GM19239 (cell line): ENCODE measurements around the gene OCA2.

Experiments used
- DNase-seq: peaks from one replicate; pipeline ENCODE4 v3.0.0; 2011; ENCODE audit warnings: low spot score; ENCODE audit not compliant: insufficient read length
- FAIRE-seq: peaks from 2 replicates; lab custom pipeline; 2011; peaks lifted over from hg19 to GRCh38; lab: Jason Lieb, UNC

The OCA2 gene

GRCh38 chr15:27834684-27835083 lies 264.4 kb downstream of the OCA2 start:
- FAIRE-seq (no peak), DNase-seq (no peak)

DNA sequence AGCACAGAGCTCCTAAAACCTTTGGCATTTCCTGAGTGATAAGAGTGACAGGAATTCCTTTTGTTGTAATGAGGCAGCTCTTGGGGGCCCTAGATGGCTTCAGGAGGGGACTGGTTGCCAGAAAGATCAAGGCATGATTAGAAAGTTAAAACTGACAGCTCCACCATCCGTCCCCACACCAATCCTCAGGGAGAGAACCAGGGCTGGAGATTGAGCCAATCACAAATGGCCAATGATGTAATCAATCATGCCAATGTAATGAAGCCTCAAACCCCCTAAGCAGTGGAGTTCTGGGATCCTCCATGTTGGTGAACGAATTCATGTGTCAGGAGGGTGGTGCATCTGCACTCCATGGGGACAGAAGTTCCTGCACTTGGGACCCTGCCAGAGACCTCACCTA lies 265.1 kb downstream of the OCA2 start:
- DNase-seq, result no peak

DNA sequence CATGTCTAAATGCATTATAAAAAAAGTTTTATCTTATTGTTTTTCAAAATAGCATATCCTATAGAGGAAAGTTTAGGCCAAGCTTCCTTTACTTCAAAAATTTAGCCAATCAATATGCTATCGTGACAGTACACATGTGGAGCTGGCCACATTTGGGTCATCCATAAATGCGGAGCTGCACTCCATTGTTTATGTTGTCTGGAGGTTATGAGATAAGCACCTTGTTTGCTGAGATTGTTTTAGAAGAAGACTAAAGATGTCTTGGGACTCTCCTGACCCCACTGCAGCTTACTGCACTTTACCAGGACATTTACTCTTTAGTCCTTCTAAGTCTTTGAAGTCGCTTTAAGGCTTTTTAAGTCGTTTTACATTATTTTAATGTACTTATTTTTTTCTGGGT lies 265.9 kb downstream of the OCA2 start:
- no peak for FAIRE-seq
- DNase-seq, result no peak

More for the DNA sequence above, 265.1 kb downstream of the OCA2 start:
- no peak for FAIRE-seq

GRCh38 chr15:27832237-27832596 lies 266.9 kb downstream of the OCA2 start:
- DNase-seq, result no peak
- FAIRE-seq, result no peak

DNA sequence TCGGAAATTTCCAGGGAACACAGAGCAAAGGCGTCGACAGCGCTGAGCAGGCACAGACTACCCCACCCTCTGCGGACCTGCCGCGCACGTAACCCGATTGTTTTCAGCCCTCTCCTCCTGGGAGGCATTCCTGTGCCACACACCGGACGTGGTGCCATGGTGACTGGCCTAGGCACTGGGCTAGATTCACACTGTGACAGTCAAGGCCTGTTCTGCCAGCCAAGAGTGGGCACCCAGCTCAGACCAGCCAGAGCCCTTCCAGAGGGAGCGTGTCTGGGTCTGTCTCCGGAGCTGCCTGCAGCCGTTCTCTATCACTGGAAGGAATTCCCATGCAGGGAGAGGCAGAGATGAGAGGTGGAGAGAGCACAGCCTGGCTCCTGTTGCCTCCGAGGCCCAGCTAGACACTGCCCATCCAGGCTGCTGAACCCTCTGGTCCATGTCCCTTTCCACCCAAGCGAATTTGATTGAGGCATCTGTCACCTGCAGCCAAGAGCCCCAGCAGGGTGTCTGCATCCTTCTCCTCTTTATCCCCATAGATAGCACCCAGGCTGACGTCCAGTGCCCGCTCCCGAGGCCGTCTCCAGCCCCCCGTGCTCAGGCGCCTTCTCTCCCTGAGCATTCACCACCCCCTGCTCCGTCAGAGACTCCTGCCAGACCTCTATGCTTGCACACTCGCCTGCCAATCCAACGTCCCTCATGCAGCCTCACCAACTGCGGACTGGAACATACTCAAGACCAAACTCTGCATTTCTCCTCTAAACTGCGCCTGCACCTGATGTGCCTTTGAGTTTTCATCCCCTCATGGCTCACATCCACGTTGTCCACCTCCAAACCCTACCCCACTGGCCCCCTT lies 267.5 kb downstream of the OCA2 start:
- FAIRE-seq, result no peak
- DNase-seq, result no peak

GRCh38 chr15:27828746-27829145 lies 270.4 kb downstream of the OCA2 start:
- FAIRE-seq (no peak), DNase-seq (no peak)

GRCh38 chr15:27826902-27827714 lies 272.0 kb downstream of the OCA2 start:
- FAIRE-seq (no peak), DNase-seq (no peak)

DNA sequence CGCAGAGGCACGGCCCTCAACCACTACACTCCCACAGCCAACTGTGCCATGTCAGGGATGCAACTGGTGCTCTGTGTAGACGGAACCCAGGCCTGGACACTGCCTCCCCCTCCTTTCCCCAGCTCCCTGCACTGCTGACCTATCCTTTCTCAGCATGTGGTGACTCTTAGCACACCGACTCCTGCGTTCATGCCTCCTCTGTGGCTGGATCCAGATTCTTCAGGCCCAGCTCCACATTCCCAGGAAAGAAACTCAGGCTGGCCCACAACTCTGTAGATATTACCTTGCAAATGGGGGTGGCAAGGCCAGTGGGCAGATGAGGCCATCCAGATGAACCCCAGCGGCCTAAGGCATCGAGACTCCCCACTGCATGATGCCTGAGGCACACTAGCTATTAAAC lies 272.7 kb downstream of the OCA2 start:
- FAIRE-seq (no peak), DNase-seq (no peak)

DNA sequence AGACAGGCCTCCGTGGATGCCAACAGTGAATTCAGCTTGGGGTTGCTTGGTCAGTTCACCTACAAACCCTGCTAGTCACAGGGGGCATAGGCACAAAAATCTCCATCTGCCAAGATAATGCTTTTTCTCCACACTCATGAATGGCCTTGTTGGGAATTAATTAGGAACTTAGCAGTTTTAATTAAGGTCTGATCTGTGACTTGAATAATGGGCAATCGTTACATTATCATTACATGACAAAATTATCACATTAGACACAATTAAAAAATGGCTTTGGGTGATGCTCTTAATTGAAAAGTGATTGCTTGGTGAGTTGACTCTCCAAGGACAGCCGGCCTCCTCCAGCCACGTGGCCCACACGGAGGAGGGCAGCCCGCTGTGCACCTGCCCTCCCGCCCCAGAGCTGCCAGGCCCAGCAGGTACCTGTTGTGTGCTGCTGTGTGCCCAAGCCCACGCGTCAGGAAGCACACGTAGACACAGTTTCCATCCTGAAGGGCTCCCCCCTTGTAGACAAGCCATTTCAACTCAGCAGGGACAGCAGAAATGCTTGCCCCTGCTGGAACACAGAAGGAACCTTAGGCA lies 274.2 kb downstream of the OCA2 start:
- DNase-seq (no peak), FAIRE-seq (no peak)

DNA sequence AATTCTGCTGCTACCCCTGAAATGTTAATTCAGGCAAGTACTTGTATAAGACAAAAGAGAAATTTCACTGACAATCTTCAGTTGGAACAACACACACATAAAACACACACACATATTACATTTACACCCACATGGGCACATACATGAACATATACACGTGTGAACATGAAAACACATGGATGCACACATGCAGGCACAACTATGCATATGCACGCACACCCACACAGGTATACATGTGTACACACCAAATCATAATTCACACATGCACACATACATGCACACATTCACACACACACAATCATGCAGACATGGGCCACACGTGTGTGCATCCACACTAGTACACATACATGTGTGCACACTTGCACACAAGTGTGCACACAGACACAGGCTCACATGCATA lies 277.8 kb downstream of the OCA2 start:
- DNase-seq (no peak), FAIRE-seq (no peak)

GRCh38 chr15:27820722-27821121 lies 278.4 kb downstream of the OCA2 start:
- no peak for FAIRE-seq
- no peak for DNase-seq

GRCh38 chr15:27820232-27820631 lies 278.9 kb downstream of the OCA2 start:
- FAIRE-seq, result no peak

DNA sequence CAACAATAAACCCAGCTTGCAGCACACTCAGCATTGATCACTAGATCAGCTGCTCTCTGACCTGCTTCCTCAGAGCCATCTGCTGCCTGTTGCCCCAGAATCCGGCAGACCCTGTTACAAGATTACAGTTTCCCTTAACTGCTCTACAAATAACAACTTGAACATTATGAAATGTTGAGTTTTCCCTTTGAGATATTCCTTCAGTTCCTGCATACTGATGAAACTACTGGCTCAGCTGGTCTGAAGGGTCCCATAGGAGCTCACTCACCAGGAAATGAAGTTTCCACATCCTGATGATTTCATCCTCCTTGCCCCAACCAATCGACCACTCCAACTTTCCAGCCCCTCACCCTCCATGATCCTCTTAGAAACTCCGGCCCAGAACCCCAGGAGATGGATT lies 281.9 kb downstream of the OCA2 start:
- DNase-seq, result no peak
- FAIRE-seq, result no peak

More at GRCh38 chr15:27820232-27820631, 278.9 kb downstream of the OCA2 start:
- no peak for DNase-seq

GRCh38 chr15:27816790-27817189 lies 282.3 kb downstream of the OCA2 start:
- FAIRE-seq, result no peak

DNA sequence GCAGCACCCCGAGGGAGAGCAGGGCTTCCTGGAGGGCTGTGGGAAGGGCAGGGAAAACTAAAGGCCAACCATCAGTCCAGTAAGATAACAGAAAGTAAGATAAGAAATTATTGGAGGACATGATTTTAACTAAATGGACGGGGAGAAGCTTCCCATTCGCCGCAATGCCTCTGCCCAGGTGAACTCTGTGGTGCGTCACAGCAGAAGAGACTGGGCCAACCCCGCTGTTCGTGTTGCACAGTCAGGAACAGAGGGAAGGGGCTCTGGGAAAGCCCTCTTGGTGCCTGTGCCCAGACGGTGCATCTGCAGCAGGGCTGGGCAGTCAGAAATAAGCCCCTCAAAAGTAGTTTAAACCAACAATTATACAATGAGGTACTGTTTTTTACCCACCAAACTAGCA lies 284.1 kb downstream of the OCA2 start:
- FAIRE-seq (no peak), DNase-seq (no peak)

More at GRCh38 chr15:27816790-27817189, 282.3 kb downstream of the OCA2 start:
- no peak for DNase-seq

DNA sequence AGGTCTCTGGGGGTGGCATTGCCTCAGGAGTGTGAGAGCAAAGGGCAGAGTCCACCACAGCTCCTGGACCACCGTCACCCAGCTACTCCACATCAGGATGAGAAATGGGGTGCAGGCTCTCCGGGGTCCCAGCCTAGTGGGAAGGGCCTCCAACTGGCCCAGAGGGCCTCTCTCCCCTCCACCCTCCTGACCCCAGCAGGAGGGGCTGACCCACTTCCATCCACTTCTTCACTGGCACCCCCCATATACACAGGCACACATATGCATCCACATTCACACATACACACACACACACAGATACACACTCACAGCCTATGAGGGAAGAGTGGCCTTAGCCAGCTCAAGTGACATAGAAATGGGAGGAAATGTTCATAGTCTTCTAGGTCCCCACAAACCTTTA lies 286.0 kb downstream of the OCA2 start:
- DNase-seq (no peak), FAIRE-seq (no peak)

- DNase-seq (no peak), FAIRE-seq (no peak)
These were observed 290.9 kb downstream of the OCA2 start for GRCh38 chr15:27808182-27808581.

DNA sequence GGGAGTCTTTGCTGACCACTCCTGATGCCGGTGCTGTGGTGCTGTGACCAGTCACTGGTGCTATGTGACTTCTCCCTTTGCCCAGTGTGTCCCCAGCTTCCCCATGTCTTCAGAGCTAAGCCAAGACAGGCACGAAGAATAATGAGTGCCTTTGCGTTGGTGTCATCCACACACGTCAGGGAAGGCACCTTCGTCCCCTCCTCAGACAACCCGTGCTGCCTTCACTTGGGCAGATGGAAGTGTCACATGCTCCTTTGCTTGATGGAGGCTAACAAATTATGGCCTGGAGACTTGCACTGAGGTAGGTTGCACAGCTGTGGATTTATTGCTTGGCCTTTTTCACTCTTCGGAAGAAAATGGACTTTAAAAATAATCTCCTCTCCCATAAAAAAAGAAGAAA lies 291.8 kb downstream of the OCA2 start:
- FAIRE-seq, result no peak

DNA sequence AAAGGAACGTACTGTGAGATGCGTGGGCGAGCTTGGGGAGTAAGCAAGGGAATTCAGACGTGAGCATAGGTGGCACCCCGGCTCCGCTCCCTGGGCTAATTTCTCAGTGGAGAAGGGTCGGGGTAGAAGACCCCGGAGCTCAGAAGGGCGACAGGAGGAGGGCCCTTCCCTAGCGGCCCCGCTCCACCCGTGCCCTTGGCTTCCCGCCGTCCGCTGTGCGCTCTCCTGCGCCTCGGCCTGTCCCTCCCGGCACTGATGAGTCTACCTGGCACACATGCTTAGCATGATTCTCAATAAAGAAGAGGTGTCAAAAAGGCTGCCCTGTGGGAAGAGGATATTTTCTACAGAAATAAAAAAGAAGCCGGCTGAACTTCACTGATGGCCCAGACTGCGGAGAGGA lies 292.7 kb downstream of the OCA2 start:
- FAIRE-seq (no peak), DNase-seq (no peak)

More for the DNA sequence above, 291.8 kb downstream of the OCA2 start:
- no peak for DNase-seq

DNA sequence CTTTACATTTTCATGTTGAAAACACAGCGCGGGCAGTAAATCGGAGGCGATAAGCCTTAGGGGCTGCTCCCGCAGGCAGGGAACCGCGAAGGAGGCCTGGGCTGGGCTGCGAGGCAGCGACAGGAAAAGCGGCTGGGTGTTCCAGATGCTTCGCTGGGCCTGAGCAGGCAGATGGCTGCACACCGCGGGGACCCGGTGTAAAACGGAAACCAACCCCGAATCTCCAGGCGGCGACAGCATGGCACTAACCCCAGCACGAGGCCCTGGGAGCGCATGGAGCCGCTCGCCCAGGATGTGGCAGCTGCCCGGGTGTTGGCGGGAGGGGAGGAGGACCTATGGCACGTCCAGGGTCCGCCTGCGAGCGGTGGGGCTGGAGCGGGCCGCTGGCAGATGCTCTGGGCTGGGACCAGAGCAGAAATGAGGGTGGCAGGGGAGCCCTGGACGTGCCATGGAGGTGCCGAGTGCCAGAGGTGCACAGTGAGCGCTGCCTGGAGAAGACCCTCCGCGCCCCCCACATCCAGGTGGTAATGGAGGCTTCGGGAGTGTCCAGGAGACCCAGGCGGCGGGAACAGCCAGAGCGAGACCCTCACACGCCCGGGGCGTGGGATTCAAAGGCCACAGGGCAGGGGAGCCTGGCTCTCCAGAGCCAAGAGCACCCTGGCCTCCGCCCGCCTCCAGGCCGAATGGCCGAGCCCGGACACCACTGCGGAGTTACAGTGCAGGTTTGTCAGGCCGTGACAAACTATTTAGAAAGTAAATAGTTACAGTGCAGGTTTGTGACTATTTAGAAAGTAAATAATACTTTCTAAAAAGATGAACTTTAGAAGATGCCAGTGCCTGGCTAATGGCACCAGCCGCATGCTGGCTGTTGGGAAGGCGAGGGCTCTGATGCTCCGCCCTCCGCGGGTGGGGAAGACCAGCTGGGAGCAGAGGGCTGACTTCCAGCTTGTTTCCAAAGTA lies 293.6 kb downstream of the OCA2 start:
- DNase-seq (no peak), FAIRE-seq (no peak)
